K562 (cell line): Measurements from ENCODE around the gene PIK3R6. TPM values are rescaled to one million over a fixed set of nuclear protein-coding genes. Genes with fewer than 3 reads are reported as not detected.

Experiments used
- ARHGAP35 ChIP-seq: fragments of 450-650 bp; IDR thresholded peaks from 2 replicates; pipeline ENCODE4 v1.6.1; 2018; ENCODE audit not compliant: partially characterized antibody
- CCNT2 ChIP-seq: IDR thresholded peaks from 2 replicates; pipeline ENCODE4 v1.6.1; 2011; ENCODE audit warnings: borderline replicate concordance, low read depth, mild to moderate bottlenecking, moderate library complexity, mixed read lengths, low read length; ENCODE audit not compliant: insufficient read length; ENCODE audit errors: extremely low read depth
- CHD4 ChIP-seq: fragments of 200-600 bp; sonication (generic); IDR thresholded peaks from 3 replicates; pipeline ENCODE4 v1.6.1; 2012; ENCODE audit warnings: low read depth, mild to moderate bottlenecking, mixed read lengths, low read length, inconsistent platforms; ENCODE audit not compliant: insufficient read depth, insufficient replicate concordance, poor library complexity, severe bottlenecking
- CTBP1 ChIP-seq: fragments of 450-650 bp; IDR thresholded peaks from 2 replicates; pipeline ENCODE4 v1.6.1; 2016; ENCODE audit warnings: borderline replicate concordance
- ELF1 ChIP-seq: fragments of 200-800 bp; sonication (Bioruptor generic); IDR thresholded peaks from 2 replicates; pipeline ENCODE4 v1.6.1; 2016; ENCODE audit warnings: missing genetic modification characterization, missing compliant biosample characterization
- FOXJ3 ChIP-seq: sonication (generic); formaldehyde crosslinking; IDR thresholded peaks from 2 replicates; pipeline ENCODE4 v1.4.0; 2020; ENCODE audit warnings: mild to moderate bottlenecking, missing genetic modification reagents
- MXI1 ChIP-seq: IDR thresholded peaks from 2 replicates; pipeline ENCODE4 v1.6.1; 2011; ENCODE audit warnings: low read depth, mild to moderate bottlenecking, improper control_type of control experiment, low read length
- POLR2AphosphoS5 ChIP-seq: IDR thresholded peaks from 2 replicates; pipeline ENCODE4 v1.6.1; 2011; ENCODE audit warnings: mild to moderate bottlenecking, low read depth, low read length, moderate library complexity; ENCODE audit not compliant: control insufficient read depth, insufficient read depth
- ZBED1 ChIP-seq: IDR thresholded peaks from 2 replicates; pipeline ENCODE4 v1.6.1; 2014
- ZNF124 ChIP-seq: sonication (generic); formaldehyde crosslinking; IDR thresholded peaks from 2 replicates; pipeline ENCODE4 v1.8.1; 2022; ENCODE audit warnings: missing genetic modification reagents
- ZNF217 ChIP-seq: sonication (generic); formaldehyde crosslinking; IDR thresholded peaks from 2 replicates; pipeline ENCODE4 v1.8.0; 2022; ENCODE audit warnings: mild to moderate bottlenecking, missing genetic modification reagents
- ZNF3 ChIP-seq: fragments of 250-450 bp; sonication (Bioruptor Pico); IDR thresholded peaks from 2 replicates; pipeline ENCODE4 v1.5.0; 2021; ENCODE audit warnings: mild to moderate bottlenecking, moderate library complexity
- ZZZ3 ChIP-seq: fragments of 450-650 bp; IDR thresholded peaks from 2 replicates; pipeline ENCODE4 v1.6.1; 2016; ENCODE audit warnings: antibody characterized with exemption, mild to moderate bottlenecking, moderate library complexity
- polyA plus RNA-seq, 8 experiments: library from polyadenylated mRNA; depleted of rRNA in 4 of 8; stranded (reverse) in 5 of 8; unstranded in 3 of 8; fragments of >200 nt; fragmentation: Nextera tagmentation in 2 of 8; fragmentation: Illumina TruSeq in 1 of 8; extraction: Ambion mirVana in 2 of 8; extraction: Trizol in 1 of 8; gene quantifications; 2 replicates each; pipeline versions ENCODE4 v1.2.1 to v1.2.3, GENCODE V29; 2011 to 2014; ENCODE audit warnings: inconsistent platforms in 1 of 8, missing spikeins in 1 of 8
- total RNA-seq, 7 experiments: library from RNA; depleted of rRNA in 6 of 7; stranded (reverse); fragments of >200 nt in 6 of 7; fragmentation: Illumina TruSeq in 2 of 7; extraction: Trizol in 2 of 7; gene quantifications; 2 replicates each; pipeline versions ENCODE4 v1.2.1 to v1.2.3, GENCODE V29; 2011 to 2021; ENCODE audit warnings: low replicate concordance in 1 of 7
- TF ChIP-seq, protein P1 (sequence below): fragments of 250-450 bp; sonication (Bioruptor Pico); IDR thresholded peaks from 2 replicates; pipeline ENCODE4 v1.8.0; 2022; ENCODE audit warnings: inconsistent platforms, mild to moderate bottlenecking, moderate library complexity, borderline replicate concordance
- TF ChIP-seq, protein P2 (sequence below): fragments of 200-800 bp; sonication (Bioruptor generic); IDR thresholded peaks from 2 replicates; pipeline ENCODE4 v1.6.1; 2017; ENCODE audit warnings: missing genetic modification characterization, missing compliant biosample characterization
- TF ChIP-seq, protein P3 (sequence below), 2 experiments: fragments of 200-800 bp in 1 of 2; sonication (Bioruptor generic) in 1 of 2; sonication (generic) in 1 of 2; formaldehyde crosslinking in 1 of 2; IDR thresholded peaks in 1 of 2; conservative IDR thresholded peaks in 1 of 2; 2 replicates each; pipeline versions ENCODE4 v1.5.0 to v1.6.1; 2016 to 2020; ENCODE audit warnings: missing compliant biosample characterization in 1 of 2, missing genetic modification characterization in 1 of 2, missing genetic modification reagents in 1 of 2
- TF ChIP-seq, protein P4 (sequence below): IDR thresholded peaks from 2 replicates; pipeline ENCODE4 v1.6.1; 2012; ENCODE audit warnings: low read depth, low read length, improper control_type of control experiment, borderline replicate concordance
- TF ChIP-seq, protein P5 (sequence below): fragments of 250-450 bp; sonication (Bioruptor Pico); IDR thresholded peaks from 2 replicates; pipeline ENCODE4 v1.5.1; 2021; ENCODE audit warnings: mild to moderate bottlenecking

Gene PIK3R6
- total and polyA plus RNA-seq, 9 of the 15 experiments (the other 6 are each of a cell fraction or from before 2014, with no cell fraction given), result 0.04 TPM; not detected in 8

DNA sequence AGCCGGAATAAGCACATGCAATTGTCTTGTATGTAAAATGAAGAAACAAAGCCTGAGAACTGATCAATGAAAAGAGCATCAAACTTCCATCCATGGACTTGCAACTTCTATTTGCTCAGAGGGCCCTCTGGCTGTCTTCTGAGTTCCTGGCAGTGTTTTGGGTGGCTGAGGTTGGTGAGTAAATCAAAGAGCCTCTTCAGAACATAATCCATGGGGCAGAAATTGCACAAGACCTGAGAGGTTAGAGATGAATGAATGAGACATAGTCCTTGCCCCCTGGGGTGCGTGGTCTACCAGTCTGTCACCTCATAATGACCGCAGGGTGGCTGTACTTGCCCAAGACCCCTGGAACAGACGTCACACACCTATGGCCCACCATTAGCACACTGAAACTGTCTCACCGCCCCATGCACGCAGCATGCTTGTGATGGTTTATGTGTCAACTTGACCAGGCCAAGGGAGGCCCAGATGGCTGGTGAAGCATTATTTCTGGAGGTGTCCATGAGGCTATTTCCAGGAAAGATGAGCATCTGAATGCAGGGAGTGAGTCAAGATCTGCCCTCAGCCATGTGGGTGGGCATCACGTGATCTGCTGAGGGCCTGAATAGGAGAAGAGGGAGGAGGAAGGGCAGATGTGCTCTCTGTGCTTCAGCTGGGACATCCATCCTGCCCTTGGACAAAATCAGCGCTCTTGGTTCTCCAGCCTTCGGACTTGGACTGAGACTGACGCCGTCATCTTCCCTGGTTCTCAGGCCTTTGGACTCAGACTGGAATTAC, 8.3 kb downstream of the PIK3R6 start (continued):
- TF ChIP-seq FOXJ3, result no peak
- no peak for TF ChIP-seq ZZZ3
- TF ChIP-seq, protein P1, sequence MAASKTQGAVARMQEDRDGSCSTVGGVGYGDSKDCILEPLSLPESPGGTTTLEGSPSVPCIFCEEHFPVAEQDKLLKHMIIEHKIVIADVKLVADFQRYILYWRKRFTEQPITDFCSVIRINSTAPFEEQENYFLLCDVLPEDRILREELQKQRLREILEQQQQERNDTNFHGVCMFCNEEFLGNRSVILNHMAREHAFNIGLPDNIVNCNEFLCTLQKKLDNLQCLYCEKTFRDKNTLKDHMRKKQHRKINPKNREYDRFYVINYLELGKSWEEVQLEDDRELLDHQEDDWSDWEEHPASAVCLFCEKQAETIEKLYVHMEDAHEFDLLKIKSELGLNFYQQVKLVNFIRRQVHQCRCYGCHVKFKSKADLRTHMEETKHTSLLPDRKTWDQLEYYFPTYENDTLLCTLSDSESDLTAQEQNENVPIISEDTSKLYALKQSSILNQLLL (CRISPR knock-in tag), result no peak
- no peak for TF ChIP-seq MXI1
- TF ChIP-seq CCNT2, result no peak
- TF ChIP-seq, protein P2, sequence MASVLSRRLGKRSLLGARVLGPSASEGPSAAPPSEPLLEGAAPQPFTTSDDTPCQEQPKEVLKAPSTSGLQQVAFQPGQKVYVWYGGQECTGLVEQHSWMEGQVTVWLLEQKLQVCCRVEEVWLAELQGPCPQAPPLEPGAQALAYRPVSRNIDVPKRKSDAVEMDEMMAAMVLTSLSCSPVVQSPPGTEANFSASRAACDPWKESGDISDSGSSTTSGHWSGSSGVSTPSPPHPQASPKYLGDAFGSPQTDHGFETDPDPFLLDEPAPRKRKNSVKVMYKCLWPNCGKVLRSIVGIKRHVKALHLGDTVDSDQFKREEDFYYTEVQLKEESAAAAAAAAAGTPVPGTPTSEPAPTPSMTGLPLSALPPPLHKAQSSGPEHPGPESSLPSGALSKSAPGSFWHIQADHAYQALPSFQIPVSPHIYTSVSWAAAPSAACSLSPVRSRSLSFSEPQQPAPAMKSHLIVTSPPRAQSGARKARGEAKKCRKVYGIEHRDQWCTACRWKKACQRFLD (CRISPR knock-in tag), result no peak
- no peak for TF ChIP-seq ZNF3 (CRISPR knock-in tag)
- TF ChIP-seq ZBED1, result no peak
- TF ChIP-seq POLR2AphosphoS5, result no peak
- TF ChIP-seq, protein P3, sequence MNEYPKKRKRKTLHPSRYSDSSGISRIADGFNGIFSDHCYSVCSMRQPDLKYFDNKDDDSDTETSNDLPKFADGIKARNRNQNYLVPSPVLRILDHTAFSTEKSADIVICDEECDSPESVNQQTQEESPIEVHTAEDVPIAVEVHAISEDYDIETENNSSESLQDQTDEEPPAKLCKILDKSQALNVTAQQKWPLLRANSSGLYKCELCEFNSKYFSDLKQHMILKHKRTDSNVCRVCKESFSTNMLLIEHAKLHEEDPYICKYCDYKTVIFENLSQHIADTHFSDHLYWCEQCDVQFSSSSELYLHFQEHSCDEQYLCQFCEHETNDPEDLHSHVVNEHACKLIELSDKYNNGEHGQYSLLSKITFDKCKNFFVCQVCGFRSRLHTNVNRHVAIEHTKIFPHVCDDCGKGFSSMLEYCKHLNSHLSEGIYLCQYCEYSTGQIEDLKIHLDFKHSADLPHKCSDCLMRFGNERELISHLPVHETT (CRISPR knock-in tag; conservative IDR thresholded peaks at IDR 0.05 in 1 of 2, IDR thresholded peaks at IDR 0.05 in 1 of 2), result 0 out of 4 replicates have a peak, but pooled peaks of 1 of the 2 experiments have one; percentile 36
- TF ChIP-seq ZNF217, result no peak
- TF ChIP-seq ZNF124 (CRISPR knock-in tag), result no peak
- no peak for TF ChIP-seq ELF1 (tag)
- TF ChIP-seq CHD4, result no peak
- no peak for TF ChIP-seq ARHGAP35
- peak; percentile 77 for TF ChIP-seq CTBP1
- TF ChIP-seq, protein P4, sequence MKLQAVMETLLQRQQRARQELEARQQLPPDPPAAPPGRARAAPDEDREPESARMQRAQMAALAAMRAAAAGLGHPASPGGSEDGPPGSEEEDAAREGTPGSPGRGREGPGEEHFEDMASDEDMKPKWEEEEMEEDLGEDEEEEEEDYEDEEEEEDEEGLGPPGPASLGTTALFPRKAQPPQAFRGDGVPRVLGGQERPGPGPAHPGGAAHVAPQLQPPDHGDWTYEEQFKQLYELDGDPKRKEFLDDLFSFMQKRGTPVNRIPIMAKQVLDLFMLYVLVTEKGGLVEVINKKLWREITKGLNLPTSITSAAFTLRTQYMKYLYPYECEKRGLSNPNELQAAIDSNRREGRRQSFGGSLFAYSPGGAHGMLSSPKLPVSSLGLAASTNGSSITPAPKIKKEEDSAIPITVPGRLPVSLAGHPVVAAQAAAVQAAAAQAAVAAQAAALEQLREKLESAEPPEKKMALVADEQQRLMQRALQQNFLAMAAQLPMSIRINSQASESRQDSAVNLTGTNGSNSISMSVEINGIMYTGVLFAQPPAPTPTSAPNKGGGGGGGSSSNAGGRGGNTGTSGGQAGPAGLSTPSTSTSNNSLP, result no peak
- TF ChIP-seq, protein P5, sequence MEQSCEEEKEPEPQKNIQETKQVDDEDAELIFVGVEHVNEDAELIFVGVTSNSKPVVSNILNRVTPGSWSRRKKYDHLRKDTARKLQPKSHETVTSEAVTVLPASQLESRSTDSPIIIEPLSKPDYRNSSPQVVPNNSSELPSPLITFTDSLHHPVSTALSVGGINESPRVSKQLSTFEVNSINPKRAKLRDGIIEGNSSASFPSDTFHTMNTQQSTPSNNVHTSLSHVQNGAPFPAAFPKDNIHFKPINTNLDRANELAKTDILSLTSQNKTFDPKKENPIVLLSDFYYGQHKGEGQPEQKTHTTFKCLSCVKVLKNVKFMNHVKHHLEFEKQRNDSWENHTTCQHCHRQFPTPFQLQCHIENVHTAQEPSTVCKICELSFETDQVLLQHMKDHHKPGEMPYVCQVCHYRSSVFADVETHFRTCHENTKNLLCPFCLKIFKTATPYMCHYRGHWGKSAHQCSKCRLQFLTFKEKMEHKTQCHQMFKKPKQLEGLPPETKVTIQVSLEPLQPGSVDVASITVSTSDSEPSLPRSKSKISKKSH (CRISPR knock-in tag), result no peak
